ENCODE results near the gene YY1.
A peak's percentile ranks its signal among the peaks of the same experiment; 100 is the strongest.

DNA sequence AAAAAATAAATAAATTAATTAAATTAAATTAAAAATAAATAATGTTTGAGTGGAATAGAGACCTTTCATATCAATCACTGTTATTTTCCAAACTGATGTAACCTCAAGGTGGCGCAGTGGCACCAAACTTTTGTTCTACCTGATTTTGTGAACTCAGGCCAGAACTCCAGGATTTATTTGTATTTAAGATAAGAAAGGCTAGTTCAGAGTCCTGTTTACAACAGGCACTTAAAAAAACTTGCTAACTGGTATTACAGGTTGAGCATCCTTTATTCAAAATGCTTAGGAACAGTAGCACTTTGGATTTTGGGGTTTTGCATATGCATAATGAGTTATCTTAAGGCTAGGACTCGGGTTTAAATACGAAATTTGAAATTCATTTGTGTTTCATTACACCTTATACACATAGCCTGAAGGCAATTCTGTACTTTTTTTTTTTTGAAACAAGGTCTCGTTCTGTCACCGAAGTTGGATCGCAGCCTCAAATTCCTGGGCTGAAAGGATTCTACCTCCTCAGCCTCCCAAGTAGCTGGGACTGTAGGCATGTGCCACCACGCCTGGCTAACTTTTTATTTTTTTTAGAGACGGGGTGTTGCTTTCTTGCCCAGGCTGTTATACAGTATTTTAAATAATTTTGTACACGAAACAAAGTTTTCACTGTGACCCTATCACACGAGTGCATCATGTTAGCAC is 32.4 kb downstream of the YY1 start:
- TF ChIP-seq, protein P1, sequence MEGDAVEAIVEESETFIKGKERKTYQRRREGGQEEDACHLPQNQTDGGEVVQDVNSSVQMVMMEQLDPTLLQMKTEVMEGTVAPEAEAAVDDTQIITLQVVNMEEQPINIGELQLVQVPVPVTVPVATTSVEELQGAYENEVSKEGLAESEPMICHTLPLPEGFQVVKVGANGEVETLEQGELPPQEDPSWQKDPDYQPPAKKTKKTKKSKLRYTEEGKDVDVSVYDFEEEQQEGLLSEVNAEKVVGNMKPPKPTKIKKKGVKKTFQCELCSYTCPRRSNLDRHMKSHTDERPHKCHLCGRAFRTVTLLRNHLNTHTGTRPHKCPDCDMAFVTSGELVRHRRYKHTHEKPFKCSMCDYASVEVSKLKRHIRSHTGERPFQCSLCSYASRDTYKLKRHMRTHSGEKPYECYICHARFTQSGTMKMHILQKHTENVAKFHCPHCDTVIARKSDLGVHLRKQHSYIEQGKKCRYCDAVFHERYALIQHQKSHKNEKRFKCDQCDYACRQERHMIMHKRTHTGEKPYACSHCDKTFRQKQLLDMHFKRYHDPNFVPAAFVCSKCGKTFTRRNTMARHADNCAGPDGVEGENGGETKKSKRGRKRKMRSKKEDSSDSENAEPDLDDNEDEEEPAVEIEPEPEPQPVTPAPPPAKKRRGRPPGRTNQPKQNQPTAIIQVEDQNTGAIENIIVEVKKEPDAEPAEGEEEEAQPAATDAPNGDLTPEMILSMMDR (IDR thresholded peaks at IDR 0.05) = peak; percentile 48
- TF ChIP-seq EZH2 (IDR thresholded peaks at IDR 0.05) (no peak), EZH2phosphoT487 (IDR thresholded peaks at IDR 0.05) (no peak)

Measured in neural progenitor cell (in vitro differentiated cells).